ENCODE measurements around the gene RFX2.

Gene RFX2

GRCh38 chr19:6023936-6024335 is 86.4 kb downstream of the RFX2 start:
- no peak for ATAC-seq
- TF ChIP-seq ISL1 (CRISPR knock-in tag; IDR thresholded peaks at IDR 0.05) (no peak), CREB5 (CRISPR knock-in tag; IDR thresholded peaks at IDR 0.05; ENCODE audit: low read depth) (no peak), ZNF565 (CRISPR knock-in tag; conservative IDR thresholded peaks at IDR 0.05; ENCODE audit: low read depth) (no peak), ZNF8 (CRISPR knock-in tag; IDR thresholded peaks at IDR 0.05) (no peak), ESRRG (CRISPR knock-in tag; IDR thresholded peaks at IDR 0.05) (no peak), ZFP30 (CRISPR knock-in tag; IDR thresholded peaks at IDR 0.05) (no peak), POU6F1 (CRISPR knock-in tag; IDR thresholded peaks at IDR 0.05; ENCODE audit: borderline replicate concordance, low read depth) (no peak), GLIS3 (CRISPR knock-in tag; IDR thresholded peaks at IDR 0.05) (no peak), BACH2 (CRISPR knock-in tag; IDR thresholded peaks at IDR 0.05; ENCODE audit: borderline replicate concordance) (no peak), ZNF70 (CRISPR knock-in tag; IDR thresholded peaks at IDR 0.05) (no peak), TSHZ2 (CRISPR knock-in tag; IDR thresholded peaks at IDR 0.05) (no peak), ZFP3 (CRISPR knock-in tag; IDR thresholded peaks at IDR 0.05) (no peak), TOX (CRISPR knock-in tag; IDR thresholded peaks at IDR 0.05; ENCODE audit: borderline replicate concordance) (no peak), TCF4 (CRISPR knock-in tag; IDR thresholded peaks at IDR 0.05; ENCODE audit: borderline replicate concordance) (no peak), OSR1 (CRISPR knock-in tag; IDR thresholded peaks at IDR 0.05) (no peak)

GRCh38 chr19:6023085-6023682 is 87.1 kb downstream of the RFX2 start:
- no peak for TF ChIP-seq PATZ1 (CRISPR knock-in tag; IDR thresholded peaks at IDR 0.05; ENCODE audit: borderline replicate concordance)
- TF ChIP-seq CSDC2 (CRISPR knock-in tag; IDR thresholded peaks at IDR 0.05): no peak
- TF ChIP-seq ARNTL (CRISPR knock-in tag; IDR thresholded peaks at IDR 0.05; ENCODE audit: borderline replicate concordance, low read depth): no peak
- ATAC-seq: peak; percentile 41

- peak; percentile 26 for ATAC-seq
- no peak for TF ChIP-seq PPARA (CRISPR knock-in tag; IDR thresholded peaks at IDR 0.05; ENCODE audit: borderline replicate concordance)
- no peak for TF ChIP-seq TCF4 (CRISPR knock-in tag; IDR thresholded peaks at IDR 0.05; ENCODE audit: borderline replicate concordance)
- TF ChIP-seq GLIS3 (CRISPR knock-in tag; IDR thresholded peaks at IDR 0.05): no peak
- TF ChIP-seq ZFP3 (CRISPR knock-in tag; IDR thresholded peaks at IDR 0.05): no peak
- TF ChIP-seq ESRRG (CRISPR knock-in tag; IDR thresholded peaks at IDR 0.05): no peak
- TF ChIP-seq RARB (CRISPR knock-in tag; IDR thresholded peaks at IDR 0.05): no peak
- TF ChIP-seq ZNF565 (CRISPR knock-in tag; conservative IDR thresholded peaks at IDR 0.05; ENCODE audit: low read depth): no peak
- TF ChIP-seq CSDC2 (CRISPR knock-in tag; IDR thresholded peaks at IDR 0.05): no peak
- no peak for TF ChIP-seq CSRNP3 (CRISPR knock-in tag; IDR thresholded peaks at IDR 0.05)
- no peak for TF ChIP-seq ZFP30 (CRISPR knock-in tag; IDR thresholded peaks at IDR 0.05)
- TF ChIP-seq ZNF70 (CRISPR knock-in tag; IDR thresholded peaks at IDR 0.05): no peak
- TF ChIP-seq ZNF8 (CRISPR knock-in tag; IDR thresholded peaks at IDR 0.05): no peak
- TF ChIP-seq BACH2 (CRISPR knock-in tag; IDR thresholded peaks at IDR 0.05; ENCODE audit: borderline replicate concordance): no peak
- no peak for TF ChIP-seq SNAI2 (CRISPR knock-in tag; IDR thresholded peaks at IDR 0.05)
- no peak for TF ChIP-seq ZC3H10 (CRISPR knock-in tag; IDR thresholded peaks at IDR 0.05)
- TF ChIP-seq POU6F1 (CRISPR knock-in tag; IDR thresholded peaks at IDR 0.05; ENCODE audit: borderline replicate concordance, low read depth): no peak
- TF ChIP-seq ARNTL (CRISPR knock-in tag; IDR thresholded peaks at IDR 0.05; ENCODE audit: borderline replicate concordance, low read depth): no peak
- no peak for TF ChIP-seq TSHZ2 (CRISPR knock-in tag; IDR thresholded peaks at IDR 0.05)
These were observed 87.7 kb downstream of the RFX2 start for GRCh38 chr19:6022570-6023064.
